WTC11 (cell line): ENCODE measurements around the gene LRRC9. TPM values are rescaled to one million over a fixed set of nuclear protein-coding genes. Genes with fewer than 3 reads are reported as not detected.
A peak's percentile ranks its signal among the peaks of the same experiment; 100 is the strongest.

Experiments
- ATAC-seq: fragments of 200-7000 bp; cut with Tn5 transposase; 2 replicates; pipeline ENCODE4 v1.10.0; 2021; ENCODE audit warnings: mild to moderate bottlenecking, moderate library complexity
- CTCF ChIA-PET: fragments of 300-600 bp; sonication (Branson Sonifier 250); formaldehyde crosslinking; loops from one replicate; lab custom pipeline; 2021; ENCODE audit warnings: antibody characterized with exemption; lab: Charles Lee
- POLR2A ChIA-PET: fragments of 350-600 bp; sonication (Branson Sonifier 250); formaldehyde crosslinking; loops from one replicate; lab custom pipeline; 2021; ENCODE audit warnings: antibody characterized with exemption; lab: Charles Lee
- DNase-seq: peaks from one replicate; pipeline ENCODE4 v3.0.0; 2021; ENCODE audit warnings: low spot score
- H3K27ac Mint-ChIP-seq: 2 replicates; pipeline ENCODE4 v1.8.0; 2021; ENCODE audit warnings: mixed read lengths
- H3K27me3 Mint-ChIP-seq: 2 replicates; pipeline ENCODE4 v1.8.0; 2021; ENCODE audit warnings: low read depth, mild to moderate bottlenecking, moderate library complexity, mixed read lengths
- H3K36me3 Mint-ChIP-seq: 2 replicates; pipeline ENCODE4 v1.8.0; 2021; ENCODE audit warnings: mixed read lengths
- H3K4me1 Mint-ChIP-seq: 2 replicates; pipeline ENCODE4 v1.8.0; 2022; ENCODE audit warnings: mixed read lengths
- H3K4me3 Mint-ChIP-seq: 2 replicates; pipeline ENCODE4 v1.8.0; 2021; ENCODE audit warnings: mild to moderate bottlenecking, moderate library complexity, mixed read lengths
- H3K9me3 Mint-ChIP-seq: 2 replicates; pipeline ENCODE4 v1.8.0; 2021; ENCODE audit warnings: mixed read lengths
- ATF2 ChIP-seq: sonication (generic); formaldehyde crosslinking; IDR thresholded peaks from 2 replicates; pipeline ENCODE4 v1.8.1; 2022; ENCODE audit warnings: low read depth, missing genetic modification reagents, borderline replicate concordance
- CREB1 ChIP-seq: sonication (generic); formaldehyde crosslinking; IDR thresholded peaks from 2 replicates; pipeline ENCODE4 v1.8.0; 2023; ENCODE audit warnings: mild to moderate bottlenecking, missing genetic modification reagents
- E2F5 ChIP-seq: sonication (generic); formaldehyde crosslinking; IDR thresholded peaks from 2 replicates; pipeline ENCODE4 v1.8.1; 2022; ENCODE audit warnings: mild to moderate bottlenecking, moderate library complexity, missing genetic modification reagents
- EMX1 ChIP-seq: fragments of 250-450 bp; sonication (Bioruptor Pico); IDR thresholded peaks from 2 replicates; pipeline ENCODE4 v1.8.0; 2021; ENCODE audit warnings: mild to moderate bottlenecking
- FOXJ3 ChIP-seq: sonication (generic); formaldehyde crosslinking; IDR thresholded peaks from 2 replicates; pipeline ENCODE4 v1.9.0; 2021; ENCODE audit warnings: missing genetic modification reagents, mild to moderate bottlenecking, borderline replicate concordance
- HMGA2 ChIP-seq: fragments of 250-450 bp; sonication (Bioruptor Pico); IDR thresholded peaks from 2 replicates; pipeline ENCODE4 v1.4.0; 2021; ENCODE audit warnings: mild to moderate bottlenecking, moderate library complexity
- IRF2 ChIP-seq: sonication (generic); formaldehyde crosslinking; IDR thresholded peaks from 2 replicates; pipeline ENCODE4 v1.8.0; 2022; ENCODE audit warnings: low read depth, missing genetic modification reagents, borderline replicate concordance
- JUN ChIP-seq: sonication (generic); formaldehyde crosslinking; IDR thresholded peaks from 2 replicates; pipeline ENCODE4 v1.8.0; 2023; ENCODE audit warnings: mild to moderate bottlenecking, missing genetic modification reagents
- KAT7 ChIP-seq: sonication (generic); formaldehyde crosslinking; IDR thresholded peaks from 2 replicates; pipeline ENCODE4 v1.8.1; 2023; ENCODE audit warnings: missing genetic modification reagents, mild to moderate bottlenecking, borderline replicate concordance
- MLX ChIP-seq: sonication (generic); formaldehyde crosslinking; IDR thresholded peaks from 2 replicates; pipeline ENCODE4 v1.8.1; 2023; ENCODE audit warnings: mild to moderate bottlenecking, missing genetic modification reagents, moderate library complexity
- MXD4 ChIP-seq: fragments of 250-450 bp; sonication (Bioruptor Pico); IDR thresholded peaks from 2 replicates; pipeline ENCODE4 v1.8.0; 2021; ENCODE audit warnings: mild to moderate bottlenecking, moderate library complexity, borderline replicate concordance
- NFE2L1 ChIP-seq: sonication (generic); formaldehyde crosslinking; IDR thresholded peaks from 2 replicates; pipeline ENCODE4 v1.8.1; 2023; ENCODE audit warnings: missing genetic modification reagents
- NR3C1 ChIP-seq: sonication (generic); formaldehyde crosslinking; conservative IDR thresholded peaks from 2 replicates; pipeline ENCODE4 v1.8.1; 2023; ENCODE audit warnings: low read depth, mild to moderate bottlenecking, missing genetic modification reagents
- OVOL2 ChIP-seq: fragments of 250-450 bp; sonication (Bioruptor Pico); IDR thresholded peaks from 2 replicates; pipeline ENCODE4 v1.9.0; 2021; ENCODE audit warnings: mild to moderate bottlenecking, borderline replicate concordance
- RORB ChIP-seq: fragments of 250-450 bp; sonication (Bioruptor Pico); IDR thresholded peaks from 2 replicates; pipeline ENCODE4 v1.9.0; 2021; ENCODE audit warnings: mild to moderate bottlenecking
- TEAD4 ChIP-seq: sonication (generic); formaldehyde crosslinking; IDR thresholded peaks from 2 replicates; pipeline ENCODE4 v1.8.0; 2022; ENCODE audit warnings: mild to moderate bottlenecking, missing genetic modification reagents
- ZNF138 ChIP-seq: sonication (generic); formaldehyde crosslinking; conservative IDR thresholded peaks from 2 replicates; pipeline ENCODE4 v1.8.1; 2022; ENCODE audit warnings: mild to moderate bottlenecking, moderate library complexity, missing genetic modification reagents
- ZNF219 ChIP-seq: sonication (generic); formaldehyde crosslinking; IDR thresholded peaks from 2 replicates; pipeline ENCODE4 v1.8.0; 2023; ENCODE audit warnings: missing genetic modification reagents, mild to moderate bottlenecking, borderline replicate concordance
- ZNF232 ChIP-seq: sonication (generic); formaldehyde crosslinking; IDR thresholded peaks from 2 replicates; pipeline ENCODE4 v1.8.0; 2022; ENCODE audit warnings: mild to moderate bottlenecking, missing genetic modification reagents
- ZNF396 ChIP-seq: fragments of 250-450 bp; sonication (Bioruptor Pico); IDR thresholded peaks from 2 replicates; pipeline ENCODE4 v1.8.0; 2021; ENCODE audit warnings: mild to moderate bottlenecking, moderate library complexity, borderline replicate concordance
- ZNF416 ChIP-seq: fragments of 250-450 bp; sonication (Bioruptor Pico); IDR thresholded peaks from 2 replicates; pipeline ENCODE4 v1.9.0; 2021; ENCODE audit warnings: mild to moderate bottlenecking, inconsistent platforms
- ZNF532 ChIP-seq: fragments of 250-450 bp; sonication (Bioruptor Pico); IDR thresholded peaks from 2 replicates; pipeline ENCODE4 v1.9.0; 2021; ENCODE audit warnings: mild to moderate bottlenecking, borderline replicate concordance
- ZNF671 ChIP-seq: fragments of 250-450 bp; sonication (Bioruptor Pico); IDR thresholded peaks from 2 replicates; pipeline ENCODE4 v1.8.0; 2021; ENCODE audit warnings: mild to moderate bottlenecking
- total RNA-seq: library from RNA; stranded (reverse); gene quantifications from 3 replicates; pipeline ENCODE4 v1.2.3, GENCODE V29; 2021

Gene LRRC9
- total RNA-seq, 1 experiment from 2014 or later = 0.79 TPM

- TF ChIP-seq ZNF232 (CRISPR knock-in tag) (0 out of 2 replicates have a peak, but pooled peaks have one; percentile 41), ZNF416 (no peak), NFE2L1 (peak; percentile 83), E2F5 (CRISPR knock-in tag) (peak; percentile 91), OVOL2 (CRISPR knock-in tag) (no peak), EMX1 (no peak), ZNF671 (CRISPR knock-in tag) (no peak), JUN (no peak), TEAD4 (CRISPR knock-in tag) (no peak), ZNF138 (CRISPR knock-in tag) (no peak), MXD4 (CRISPR knock-in tag) (no peak), ZNF219 (CRISPR knock-in tag) (no peak), KAT7 (CRISPR knock-in tag) (0 out of 2 replicates have a peak, but pooled peaks have one; percentile 71), CREB1 (CRISPR knock-in tag) (peak; percentile 80; the same call in 1 of the 2 replicates), ATF2 (CRISPR knock-in tag) (no peak), MLX (CRISPR knock-in tag) (no peak), RORB (no peak), NR3C1 (CRISPR knock-in tag) (no peak), IRF2 (CRISPR knock-in tag) (no peak)
These were observed 171.9 kb downstream of the LRRC9 start, which contains the start of gene PCNX4 (continued) for GRCh38 chr14:60091550-60092525.

- peak overlapping the region; percentile 88 for H3K4me3 Mint-ChIP-seq
- H3K9me3 Mint-ChIP-seq = no peaks in the 10 kb centered on the region
- peaks cover 34% of the 10 kb centered on the region for H3K4me1 Mint-ChIP-seq
- ATAC-seq (no peak), DNase-seq (no peak)
- POLR2A ChIA-PET = interaction anchor here (0.6 to 1.9 kb wide), 5 partner anchors 13 to 889 kb away, joined by 3 to 8 read pairs (median 3); partner anchors contain the start of genes PPM1A and SLC38A6
- CTCF ChIA-PET = interaction anchor here (0.9 to 2.9 kb wide), 2 partner anchors 13 to 73 kb away, joined by 3 to 13 read pairs; partner anchors contain the start of gene DHRS7
- TF ChIP-seq FOXJ3 (CRISPR knock-in tag) (no peak), HMGA2 (CRISPR knock-in tag) (no peak), ZNF396 (no peak), ZNF671 (CRISPR knock-in tag) (no peak), ZNF532 (no peak)
- no peaks in the 10 kb centered on the region; the same call in 1 of the 2 replicates for H3K27me3 Mint-ChIP-seq
- H3K36me3 Mint-ChIP-seq = peaks cover 7% of the 10 kb centered on the region; the same call in 1 of the 2 replicates
- peak overlapping the region; percentile 91 for H3K27ac Mint-ChIP-seq
These were observed 172.6 kb downstream of the LRRC9 start for GRCh38 chr14:60092526-60092920.
